Type B pancreatic cell (in vitro differentiated cells): Measurements from ENCODE around the gene INPP5K. TPM values are rescaled to one million over a fixed set of nuclear protein-coding genes. Genes with fewer than 3 reads are reported as not detected.
A peak's percentile ranks its signal among the peaks of the same experiment; 100 is the strongest.

ENCODE experiments used
- DNase-seq: peaks from one replicate; pipeline ENCODE4 v3.0.0; 2021; ENCODE audit warnings: mixed read lengths; ENCODE audit not compliant: unreplicated experiment; ENCODE audit errors: extremely low spot score
- H3K27ac Mint-ChIP-seq: 2 replicates; pipeline ENCODE4 v1.8.0; 2021; ENCODE audit warnings: mild to moderate bottlenecking, mixed read lengths
- H3K27me3 Mint-ChIP-seq: 2 replicates; pipeline ENCODE4 v1.8.0; 2021; ENCODE audit warnings: mixed read lengths
- H3K36me3 Mint-ChIP-seq: 2 replicates; pipeline ENCODE4 v1.8.0; 2021; ENCODE audit warnings: mixed read lengths
- H3K4me1 Mint-ChIP-seq: one replicate; pipeline ENCODE4 v1.8.0; 2021; ENCODE audit warnings: mixed read lengths; ENCODE audit not compliant: unreplicated experiment
- H3K4me3 Mint-ChIP-seq: 2 replicates; pipeline ENCODE4 v1.8.0; 2021; ENCODE audit warnings: mild to moderate bottlenecking, mixed read lengths
- H3K9me3 Mint-ChIP-seq: 2 replicates; pipeline ENCODE4 v1.8.0; 2021; ENCODE audit warnings: mixed read lengths
- CTCF ChIP-seq: fragments of 200-600 bp; sonication (generic); conservative IDR thresholded peaks from 2 replicates; pipeline ENCODE4 v1.5.0; 2021; ENCODE audit warnings: antibody characterized with exemption, mild to moderate bottlenecking
- total RNA-seq: library from RNA; stranded (reverse); gene quantifications from 2 replicates; pipeline ENCODE4 v1.2.1, GENCODE V29; 2021; ENCODE audit warnings: low replicate concordance

The INPP5K gene
- total RNA-seq, 1 donor from 2014 or later = 21.2 TPM

GRCh38 chr17:1467258-1467657 is 49.2 kb downstream of the INPP5K start:
- Mint-ChIP-seq H3K4me1 (peaks cover 8% of the 10 kb centered on the region), H3K36me3 (peaks cover 13% of the 10 kb centered on the region), H3K4me3 (no peak overlapping the region), H3K27ac (no peak overlapping the region), H3K9me3 (no peaks in the 10 kb centered on the region), H3K27me3 (no peaks in the 10 kb centered on the region)
- DNase-seq = no peak
- no peak for TF ChIP-seq CTCF

GRCh38 chr17:1464186-1464585 is 52.2 kb downstream of the INPP5K start:
- no peaks in the 10 kb centered on the region for H3K9me3 Mint-ChIP-seq
- no peaks in the 10 kb centered on the region for H3K27me3 Mint-ChIP-seq
- TF ChIP-seq CTCF = no peak
- H3K4me3 Mint-ChIP-seq = no peak overlapping the region
- H3K4me1 Mint-ChIP-seq = peaks cover 8% of the 10 kb centered on the region
- peaks cover 9% of the 10 kb centered on the region for H3K36me3 Mint-ChIP-seq
- no peak for DNase-seq
- H3K27ac Mint-ChIP-seq = no peak overlapping the region

DNA sequence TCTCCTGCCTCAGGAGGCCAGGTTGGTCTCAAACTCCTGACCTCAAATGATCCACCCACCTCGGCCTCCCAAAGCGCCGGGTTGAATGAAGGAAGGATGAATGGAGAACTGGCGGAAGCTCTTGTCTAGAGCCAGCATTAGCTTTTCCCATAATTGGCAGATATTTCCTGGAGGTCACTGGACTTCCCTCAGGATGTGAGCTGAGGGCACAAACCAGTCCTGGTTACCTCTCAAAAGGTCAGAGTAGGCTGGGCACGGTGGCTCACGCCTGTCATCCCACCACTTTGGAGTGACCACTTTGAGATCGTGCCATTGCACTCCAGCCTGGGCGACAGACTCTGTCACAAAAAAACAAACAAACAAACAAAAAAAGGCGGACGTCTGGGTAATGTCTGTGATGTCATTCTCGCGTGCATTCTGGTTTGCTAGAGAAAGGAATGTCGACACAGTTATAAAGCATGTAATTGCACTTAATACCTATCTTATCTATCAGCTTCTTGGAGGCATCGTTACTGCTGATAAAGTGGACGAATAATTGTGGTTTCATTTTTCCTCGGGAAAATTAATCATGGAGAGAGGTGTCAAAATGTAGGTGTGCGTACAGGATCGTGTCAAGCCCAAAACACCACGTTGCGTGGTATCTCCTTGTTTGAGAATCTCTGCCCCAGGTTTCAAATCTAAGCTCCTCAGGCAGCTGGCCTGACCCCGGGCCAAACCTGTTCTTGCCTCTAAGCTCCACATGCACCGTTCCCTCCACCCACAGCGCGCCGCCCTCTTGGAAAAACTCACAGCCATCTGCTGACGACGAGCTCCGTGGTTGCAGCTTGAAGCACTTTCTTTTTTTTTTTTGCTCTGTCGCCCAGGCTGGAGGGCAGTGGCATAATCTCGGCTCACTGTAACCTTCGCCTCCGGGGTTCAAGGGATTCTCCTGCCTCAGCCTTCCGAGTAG is 54.0 kb downstream of the INPP5K start:
- peak overlapping the region; percentile 34 for H3K27ac Mint-ChIP-seq
- no peaks in the 10 kb centered on the region for H3K36me3 Mint-ChIP-seq
- no peak for DNase-seq
- H3K4me1 Mint-ChIP-seq = no peaks in the 10 kb centered on the region
- no peak for TF ChIP-seq CTCF
- no peaks in the 10 kb centered on the region for H3K27me3 Mint-ChIP-seq
- H3K9me3 Mint-ChIP-seq = no peaks in the 10 kb centered on the region
- no peak overlapping the region for H3K4me3 Mint-ChIP-seq

GRCh38 chr17:1461198-1461944 is 55.0 kb downstream of the INPP5K start:
- Mint-ChIP-seq H3K4me3 (no peak overlapping the region), H3K4me1 (no peaks in the 10 kb centered on the region)

DNA sequence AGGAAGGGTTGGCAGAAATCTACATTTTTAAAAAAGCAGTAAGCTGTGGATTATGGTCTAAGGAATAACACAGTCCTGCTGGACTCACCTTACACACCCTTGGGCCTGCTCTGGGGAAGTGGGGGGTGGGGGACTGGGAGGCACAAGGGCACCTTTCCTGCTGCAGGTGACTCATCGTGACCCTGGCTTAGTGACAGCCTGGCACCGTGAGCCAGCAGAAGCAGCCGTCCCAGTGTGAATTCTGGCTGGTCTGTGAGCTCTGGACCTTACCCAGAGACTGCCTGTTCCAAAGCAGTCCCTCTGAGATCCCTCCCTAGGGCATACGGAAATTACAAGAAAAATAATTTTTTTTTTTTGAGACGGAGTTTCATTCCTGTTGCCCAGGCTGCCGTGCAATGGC is 56.2 kb downstream of the INPP5K start:
- Mint-ChIP-seq H3K4me1 (peaks cover under 1% of the 10 kb centered on the region), H3K4me3 (no peak overlapping the region), H3K27me3 (no peaks in the 10 kb centered on the region), H3K9me3 (no peaks in the 10 kb centered on the region), H3K27ac (no peak overlapping the region), H3K36me3 (no peaks in the 10 kb centered on the region)
- DNase-seq = no peak
- TF ChIP-seq CTCF = no peak

More at GRCh38 chr17:1461198-1461944, 55.0 kb downstream of the INPP5K start:
- H3K36me3 Mint-ChIP-seq = no peaks in the 10 kb centered on the region
- DNase-seq = no peak
- peak overlapping the region; percentile 31 for H3K27ac Mint-ChIP-seq
- TF ChIP-seq CTCF = no peak
- no peaks in the 10 kb centered on the region for H3K9me3 Mint-ChIP-seq
- no peaks in the 10 kb centered on the region for H3K27me3 Mint-ChIP-seq
